GM18505 (cell line): ENCODE data around the gene APOL5.
"Not testable (repeated sequence)": the region's sequence is repeated elsewhere in the genome, so short reads cannot be mapped to it uniquely, and the experiment has no call there.

Experiments
- ATAC-seq: cut with Tn5 transposase; IDR thresholded peaks from one replicate; pipeline ENCODE4 v1.9.1; 2021; ENCODE audit not compliant: unreplicated experiment
- POLR2A ChIP-seq: IDR thresholded peaks from 4 replicates; pipeline ENCODE4 v1.6.1; 2011; ENCODE audit warnings: borderline replicate concordance; ENCODE audit not compliant: insufficient read depth, insufficient read length; ENCODE audit errors: extremely low read depth

APOL5 gene

GRCh38 chr22:35726933-35727332 lies 9.3 kb downstream of the APOL5 start:
- TF ChIP-seq POLR2A, result no peak
- ATAC-seq, result no peak

GRCh38 chr22:35727436-35727835 lies 9.8 kb downstream of the APOL5 start:
- TF ChIP-seq POLR2A, result no peak
- no peak for ATAC-seq

GRCh38 chr22:35728639-35729308 lies 11.1 kb downstream of the APOL5 start:
- no peak for TF ChIP-seq POLR2A
- no peak for ATAC-seq

- no peak for TF ChIP-seq POLR2A
- ATAC-seq, result no peak
Observed at GRCh38 chr22:35729309-35729698, 11.6 kb downstream of the APOL5 start.

- no peak for TF ChIP-seq POLR2A
- no peak for ATAC-seq
Observed at GRCh38 chr22:35731321-35731720, 13.6 kb downstream of the APOL5 start.

- no peak for ATAC-seq
- no peak for TF ChIP-seq POLR2A
Observed at GRCh38 chr22:35732116-35732515, 14.4 kb downstream of the APOL5 start.

- no peak for ATAC-seq
- TF ChIP-seq POLR2A, result no peak
Observed at GRCh38 chr22:35733036-35733435, 15.4 kb downstream of the APOL5 start.

GRCh38 chr22:35733791-35734516 lies 16.3 kb downstream of the APOL5 start:
- no peak for ATAC-seq
- no peak for TF ChIP-seq POLR2A

GRCh38 chr22:35734517-35734827 lies 16.8 kb downstream of the APOL5 start:
- ATAC-seq, result no peak
- TF ChIP-seq POLR2A, result no peak

- no peak for TF ChIP-seq POLR2A
- no peak for ATAC-seq
Observed at GRCh38 chr22:35735542-35735941, 17.9 kb downstream of the APOL5 start.

- TF ChIP-seq POLR2A, result no peak
- no peak for ATAC-seq
Observed at GRCh38 chr22:35736166-35736565, 18.5 kb downstream of the APOL5 start.

GRCh38 chr22:35736701-35737100 lies 19.0 kb downstream of the APOL5 start:
- no peak for TF ChIP-seq POLR2A
- no peak for ATAC-seq

GRCh38 chr22:35737886-35738285 lies 20.2 kb downstream of the APOL5 start:
- ATAC-seq, result not testable (repeated sequence)

GRCh38 chr22:35739076-35739930 lies 21.6 kb downstream of the APOL5 start:
- TF ChIP-seq POLR2A, result no peak
- ATAC-seq, result no peak
